Vagina (tissue), 2 donors: ENCODE data around the gene C11orf42. TPM values are rescaled to one million over a fixed set of nuclear protein-coding genes. Genes with fewer than 3 reads are reported as not detected.

ENCODE experiments used
- DNase-seq, 2 donors: peaks; one replicate each; pipeline ENCODE4 v3.0.0-alpha.2; 2017; ENCODE audit errors: extremely low spot score in 2 of 2
- H3K27ac ChIP-seq: fragments of 200-600 bp; sonication (generic); one replicate; pipeline ENCODE4 v1.5.1; 2019
- H3K27me3 ChIP-seq: fragments of 200-600 bp; sonication (generic); one replicate; pipeline ENCODE4 v1.5.1; 2019
- H3K36me3 ChIP-seq, 2 donors: fragments of 200-600 bp; sonication (generic); one replicate each; pipeline ENCODE4 v1.5.1; 2017 to 2019
- H3K4me1 ChIP-seq: fragments of 200-600 bp; sonication (generic); one replicate; pipeline ENCODE4 v1.5.1; 2019
- H3K4me3 ChIP-seq, 2 donors: fragments of 200-600 bp; sonication (generic); 1 replicate in 1 of 2; 2 replicates in 1 of 2; pipeline ENCODE4 v1.5.1; 2016 to 2019
- H3K9me3 ChIP-seq: fragments of 200-600 bp; sonication (generic); one replicate; pipeline ENCODE4 v1.5.1; 2019
- POLR2A ChIP-seq, 2 donors: fragments of 450-650 bp; IDR thresholded peaks; one replicate each; pipeline ENCODE4 v1.6.1; 2017; ENCODE audit warnings: antibody characterized with exemption in 2 of 2, mild to moderate bottlenecking in 2 of 2, moderate library complexity in 2 of 2
- POLR2AphosphoS5 ChIP-seq, 2 donors: sonication (generic); formaldehyde crosslinking; IDR thresholded peaks; one replicate each; pipeline ENCODE4 v1.9.0; 2017; ENCODE audit warnings: antibody characterized with exemption in 2 of 2, mild to moderate bottlenecking in 2 of 2, low read depth in 1 of 2; ENCODE audit not compliant: insufficient read depth in 1 of 2
- intact Hi-C: fragments of 100-400 bp; cut with DNase I; formaldehyde crosslinking; loops from one replicate; pipeline ENCODE4 v1.15.1; 2023
- total RNA-seq: library from RNA; depleted of rRNA; stranded (reverse); fragments of >200 nt; gene quantifications from one replicate; pipeline ENCODE4 v1.2.3, GENCODE V29; 2016
- TF ChIP-seq, protein P1 (sequence below), 3 experiments: fragments of 450-650 bp in 2 of 3; fragments of 200-600 bp in 1 of 3; sonication (generic) in 1 of 3; IDR thresholded peaks; one replicate each; pipeline ENCODE4 v1.5.1; 2017 to 2019; ENCODE audit warnings: antibody characterized with exemption in 3 of 3, mild to moderate bottlenecking in 2 of 3, moderate library complexity in 2 of 3

The C11orf42 gene
- total RNA-seq, 1 donor from 2014 or later = not detected

DNA sequence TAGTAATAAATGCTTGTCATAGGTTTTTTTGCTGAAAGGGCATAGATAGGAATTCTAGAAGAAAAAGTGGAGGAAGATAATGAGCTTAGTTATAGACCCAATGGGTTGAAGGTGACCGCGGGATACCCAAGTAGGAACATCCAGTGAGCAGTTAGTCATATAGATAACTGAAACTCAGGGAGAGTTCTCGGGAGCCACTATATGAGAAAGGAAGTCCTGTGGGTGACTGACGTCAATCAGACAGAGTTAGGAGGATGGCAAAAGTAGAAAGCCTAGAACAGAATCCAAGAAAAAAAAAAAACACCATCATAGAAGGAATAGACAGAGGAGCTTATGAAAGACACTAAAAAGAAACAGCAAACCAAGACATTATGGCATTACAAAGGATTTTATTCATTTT lies 31.9 kb downstream of the C11orf42 start:
- Histone ChIP-seq H3K27me3 (no peaks in the 10 kb centered on the region), H3K4me3 (no peak overlapping the region), H3K9me3 (no peaks in the 10 kb centered on the region), H3K4me1 (peaks cover 25% of the 10 kb centered on the region), H3K27ac (no peak overlapping the region), H3K36me3 (no peaks in the 10 kb centered on the region)
- TF ChIP-seq, protein P1, sequence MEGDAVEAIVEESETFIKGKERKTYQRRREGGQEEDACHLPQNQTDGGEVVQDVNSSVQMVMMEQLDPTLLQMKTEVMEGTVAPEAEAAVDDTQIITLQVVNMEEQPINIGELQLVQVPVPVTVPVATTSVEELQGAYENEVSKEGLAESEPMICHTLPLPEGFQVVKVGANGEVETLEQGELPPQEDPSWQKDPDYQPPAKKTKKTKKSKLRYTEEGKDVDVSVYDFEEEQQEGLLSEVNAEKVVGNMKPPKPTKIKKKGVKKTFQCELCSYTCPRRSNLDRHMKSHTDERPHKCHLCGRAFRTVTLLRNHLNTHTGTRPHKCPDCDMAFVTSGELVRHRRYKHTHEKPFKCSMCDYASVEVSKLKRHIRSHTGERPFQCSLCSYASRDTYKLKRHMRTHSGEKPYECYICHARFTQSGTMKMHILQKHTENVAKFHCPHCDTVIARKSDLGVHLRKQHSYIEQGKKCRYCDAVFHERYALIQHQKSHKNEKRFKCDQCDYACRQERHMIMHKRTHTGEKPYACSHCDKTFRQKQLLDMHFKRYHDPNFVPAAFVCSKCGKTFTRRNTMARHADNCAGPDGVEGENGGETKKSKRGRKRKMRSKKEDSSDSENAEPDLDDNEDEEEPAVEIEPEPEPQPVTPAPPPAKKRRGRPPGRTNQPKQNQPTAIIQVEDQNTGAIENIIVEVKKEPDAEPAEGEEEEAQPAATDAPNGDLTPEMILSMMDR (IDR thresholded peaks at IDR 0.05) = no peak
- no peak for TF ChIP-seq POLR2A (IDR thresholded peaks at IDR 0.05)
- no peak for DNase-seq
- intact Hi-C loops = loop anchor here (10.0 kb wide), 1 partner anchor 88 kb away; the partner anchor contains the start of gene CAVIN3

DNA sequence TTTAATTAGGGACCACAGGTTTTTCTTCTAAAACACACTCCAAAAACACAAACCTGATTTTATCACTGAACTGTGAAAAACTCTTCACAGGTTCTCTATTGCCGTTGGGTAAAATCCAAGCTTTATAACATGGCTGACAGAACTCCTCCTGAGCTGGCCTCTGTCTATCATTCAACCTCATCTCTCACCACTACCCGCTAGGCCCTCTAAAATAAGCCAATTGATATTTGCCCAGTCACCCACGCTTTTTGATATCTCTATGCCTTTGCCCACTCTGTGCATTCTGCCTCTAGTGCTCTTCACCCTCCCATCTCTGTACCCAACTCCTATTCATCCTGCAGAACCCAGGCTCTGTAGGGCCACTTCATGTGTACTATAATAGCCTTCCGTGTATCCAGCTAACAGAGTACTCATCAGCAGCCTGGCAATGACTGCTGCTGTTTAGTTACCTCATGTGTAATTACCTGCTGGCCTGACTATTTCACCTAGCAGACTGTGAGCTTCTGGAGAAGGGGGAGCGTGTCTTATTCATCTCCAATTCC lies 32.5 kb downstream of the C11orf42 start:
- H3K27me3 ChIP-seq = no peaks in the 10 kb centered on the region
- no peaks in the 10 kb centered on the region for H3K36me3 ChIP-seq
- H3K27ac ChIP-seq = no peak overlapping the region
- no peaks in the 10 kb centered on the region for H3K9me3 ChIP-seq
- H3K4me1 ChIP-seq = peaks cover 20% of the 10 kb centered on the region
- TF ChIP-seq, protein P1 (IDR thresholded peaks at IDR 0.05) = no peak
- TF ChIP-seq POLR2A (IDR thresholded peaks at IDR 0.05) = no peak
- no peak for TF ChIP-seq POLR2AphosphoS5 (IDR thresholded peaks at IDR 0.05; ENCODE audit: insufficient read depth in 1 of 2, low read depth in 1 of 2)
- no peak for DNase-seq
- intact Hi-C loops = loop anchor here (10.0 kb wide), 1 partner anchor 87 kb away; the partner anchor contains the start of gene CAVIN3
- H3K4me3 ChIP-seq = no peak overlapping the region

DNA sequence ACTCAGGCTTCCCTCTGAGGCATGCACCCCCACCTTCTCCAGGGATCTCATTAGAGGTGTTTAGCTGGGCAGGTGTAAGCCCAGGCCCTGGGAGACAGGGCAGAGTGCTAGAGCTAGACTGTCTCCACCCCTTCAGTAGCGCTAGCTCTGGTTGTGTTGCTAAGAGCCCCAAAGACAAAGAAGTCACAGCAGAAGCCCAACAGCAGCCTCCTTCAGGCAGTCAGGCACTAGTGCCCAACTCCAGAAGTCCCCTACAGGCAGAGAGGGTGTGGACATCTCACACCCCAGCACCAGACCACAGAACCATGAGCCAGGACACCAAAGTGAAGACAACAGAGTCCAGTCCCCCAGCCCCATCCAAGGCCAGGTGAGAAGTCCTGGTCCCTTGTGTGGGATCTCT lies 33.5 kb downstream of the C11orf42 start, which contains the start of gene CNGA4:
TSS of gene CNGA4 (plus strand) at position 188 of the 400 bp plus-strand sequence. CDS start at position 306, 118 bp downstream.
- Histone ChIP-seq H3K27me3 (no peaks in the 10 kb centered on the region), H3K27ac (no peak within 1 kb of the TSS), H3K4me1 (peaks cover 9% of the 10 kb centered on the region), H3K4me3 (no peak within 1 kb of the TSS), H3K36me3 (no peaks in the 10 kb centered on the region), H3K9me3 (no peaks in the 10 kb centered on the region)
- TF ChIP-seq POLR2AphosphoS5 (IDR thresholded peaks at IDR 0.05; ENCODE audit: insufficient read depth in 1 of 2, low read depth in 1 of 2) (no peak), POLR2A (IDR thresholded peaks at IDR 0.05) (no peak)
- TF ChIP-seq, protein P1 (IDR thresholded peaks at IDR 0.05) = no peak
- no peak for DNase-seq
- intact Hi-C loops = loop anchor here (10.0 kb wide), 1 partner anchor 86 kb away; the partner anchor contains the start of gene CAVIN3

DNA sequence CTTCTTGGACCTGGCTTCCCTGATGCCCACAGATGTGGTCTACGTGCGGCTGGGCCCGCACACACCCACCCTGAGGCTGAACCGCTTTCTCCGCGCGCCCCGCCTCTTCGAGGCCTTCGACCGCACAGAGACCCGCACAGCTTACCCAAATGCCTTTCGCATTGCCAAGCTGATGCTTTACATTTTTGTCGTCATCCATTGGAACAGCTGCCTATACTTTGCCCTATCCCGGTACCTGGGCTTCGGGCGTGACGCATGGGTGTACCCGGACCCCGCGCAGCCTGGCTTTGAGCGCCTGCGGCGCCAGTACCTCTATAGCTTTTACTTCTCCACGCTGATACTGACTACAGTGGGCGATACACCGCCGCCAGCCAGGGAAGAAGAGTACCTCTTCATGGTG lies 34.8 kb downstream of the C11orf42 start:
- TF ChIP-seq, protein P1 (IDR thresholded peaks at IDR 0.05) = no peak
- TF ChIP-seq POLR2A (IDR thresholded peaks at IDR 0.05) (no peak), POLR2AphosphoS5 (IDR thresholded peaks at IDR 0.05; ENCODE audit: insufficient read depth in 1 of 2, low read depth in 1 of 2) (no peak)
- intact Hi-C loops = loop anchor here (10.0 kb wide), 1 partner anchor 115 kb away; no protein-coding TSS in a partner anchor
- no peaks in the 10 kb centered on the region for H3K36me3 ChIP-seq

DNA sequence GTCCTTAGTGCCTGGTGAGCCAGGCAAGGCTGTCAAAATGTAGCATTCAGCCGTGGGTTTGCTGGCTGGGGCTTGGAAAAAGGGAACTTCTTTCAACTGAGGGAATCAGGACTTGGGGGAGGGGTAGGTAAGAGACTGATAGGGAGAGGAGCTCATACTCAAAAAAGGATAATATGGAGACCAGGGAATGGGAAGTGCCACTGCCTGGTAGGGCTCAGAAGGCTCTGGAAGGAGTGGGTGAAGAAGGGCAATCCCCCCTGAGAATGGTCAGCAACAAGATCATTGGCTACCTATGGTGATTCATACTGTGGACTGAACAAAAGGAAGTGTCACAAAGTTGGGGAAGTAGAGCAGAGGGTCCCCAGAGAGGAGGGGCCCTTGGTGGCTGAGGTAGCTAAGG lies 35.4 kb downstream of the C11orf42 start:
- intact Hi-C loops = loop anchor here (10.0 kb wide), 1 partner anchor 114 kb away; no protein-coding TSS in a partner anchor
- Histone ChIP-seq H3K36me3 (no peaks in the 10 kb centered on the region), H3K4me3 (no peak overlapping the region), H3K9me3 (no peaks in the 10 kb centered on the region), H3K27me3 (no peaks in the 10 kb centered on the region), H3K27ac (no peak overlapping the region), H3K4me1 (peaks cover under 1% of the 10 kb centered on the region)
- DNase-seq = no peak
- TF ChIP-seq, protein P1 (IDR thresholded peaks at IDR 0.05) = no peak
- TF ChIP-seq POLR2AphosphoS5 (IDR thresholded peaks at IDR 0.05; ENCODE audit: insufficient read depth in 1 of 2, low read depth in 1 of 2) = no peak
- no peak for TF ChIP-seq POLR2A (IDR thresholded peaks at IDR 0.05)

More for the DNA sequence above, 34.8 kb downstream of the C11orf42 start:
- H3K9me3 ChIP-seq = no peaks in the 10 kb centered on the region
- peaks cover 6% of the 10 kb centered on the region for H3K4me1 ChIP-seq
- no peak for DNase-seq
- no peaks in the 10 kb centered on the region for H3K27me3 ChIP-seq
- H3K4me3 ChIP-seq = no peak overlapping the region
- H3K27ac ChIP-seq = no peak overlapping the region
